ENCODE results near the gene KRTAP29-1.

Gene KRTAP29-1

GRCh38 chr17:41333836-41334235 lies 31.2 kb upstream of the KRTAP29-1 start:
- TF ChIP-seq SIN3A (IDR thresholded peaks at IDR 0.05; ENCODE audit: borderline replicate concordance, insufficient read depth, low read length) (no peak), FOXP2 (optimal IDR thresholded peaks at IDR 0.05; ENCODE audit: borderline replicate concordance, extremely low read depth, extremely low read length, insufficient read depth) (no peak), TAF1 (IDR thresholded peaks at IDR 0.05; ENCODE audit: borderline replicate concordance, insufficient read depth, low read length) (no peak), REST (IDR thresholded peaks at IDR 0.05; ENCODE audit: insufficient read depth in 1 of 2, low read depth in 2 of 2, low read length in 2 of 2) (no peak), POLR2AphosphoS5 (IDR thresholded peaks at IDR 0.05; ENCODE audit: low read depth, low read length) (no peak)

GRCh38 chr17:41333098-41333497 lies 30.4 kb upstream of the KRTAP29-1 start:
- no peak for TF ChIP-seq TAF1 (IDR thresholded peaks at IDR 0.05; ENCODE audit: borderline replicate concordance, insufficient read depth, low read length)
- no peak for TF ChIP-seq SIN3A (IDR thresholded peaks at IDR 0.05; ENCODE audit: borderline replicate concordance, insufficient read depth, low read length)
- TF ChIP-seq FOXP2 (optimal IDR thresholded peaks at IDR 0.05; ENCODE audit: borderline replicate concordance, extremely low read depth, extremely low read length, insufficient read depth), result no peak
- no peak for TF ChIP-seq REST (IDR thresholded peaks at IDR 0.05; ENCODE audit: insufficient read depth in 1 of 2, low read depth in 2 of 2, low read length in 2 of 2)
- TF ChIP-seq POLR2AphosphoS5 (IDR thresholded peaks at IDR 0.05; ENCODE audit: low read depth, low read length), result no peak

GRCh38 chr17:41332239-41332638 lies 29.6 kb upstream of the KRTAP29-1 start:
- TF ChIP-seq POLR2AphosphoS5 (IDR thresholded peaks at IDR 0.05; ENCODE audit: low read depth, low read length), result no peak
- TF ChIP-seq REST (IDR thresholded peaks at IDR 0.05; ENCODE audit: insufficient read depth in 1 of 2, low read depth in 2 of 2, low read length in 2 of 2), result no peak
- TF ChIP-seq TAF1 (IDR thresholded peaks at IDR 0.05; ENCODE audit: borderline replicate concordance, insufficient read depth, low read length), result no peak
- TF ChIP-seq FOXP2 (optimal IDR thresholded peaks at IDR 0.05; ENCODE audit: borderline replicate concordance, extremely low read depth, extremely low read length, insufficient read depth), result no peak
- TF ChIP-seq SIN3A (IDR thresholded peaks at IDR 0.05; ENCODE audit: borderline replicate concordance, insufficient read depth, low read length), result no peak

GRCh38 chr17:41331606-41332005 lies 29.0 kb upstream of the KRTAP29-1 start:
- TF ChIP-seq REST (IDR thresholded peaks at IDR 0.05; ENCODE audit: insufficient read depth in 1 of 2, low read depth in 2 of 2, low read length in 2 of 2) (no peak), FOXP2 (optimal IDR thresholded peaks at IDR 0.05; ENCODE audit: borderline replicate concordance, extremely low read depth, extremely low read length, insufficient read depth) (no peak), SIN3A (IDR thresholded peaks at IDR 0.05; ENCODE audit: borderline replicate concordance, insufficient read depth, low read length) (no peak), POLR2AphosphoS5 (IDR thresholded peaks at IDR 0.05; ENCODE audit: low read depth, low read length) (no peak), TAF1 (IDR thresholded peaks at IDR 0.05; ENCODE audit: borderline replicate concordance, insufficient read depth, low read length) (no peak)
